Esophagus (tissue), 2 donors: ENCODE results near the gene RBPJL. TPM values are rescaled to one million over a fixed set of nuclear protein-coding genes. Genes with fewer than 3 reads are reported as not detected.

Source experiments
- H3K27ac ChIP-seq, 2 donors: one replicate each; pipeline ENCODE4 v1.5.1; 2013; ENCODE audit warnings: low read depth in 2 of 2, mild to moderate bottlenecking in 2 of 2, inconsistent platforms in 1 of 2, low read length in 1 of 2, moderate library complexity in 1 of 2
- H3K27me3 ChIP-seq, 2 donors: one replicate each; pipeline ENCODE4 v1.6.1; 2013; ENCODE audit warnings: low read length in 2 of 2, control low read depth in 1 of 2, mild to moderate bottlenecking in 1 of 2; ENCODE audit not compliant: insufficient read depth in 2 of 2, control insufficient read depth in 1 of 2
- H3K36me3 ChIP-seq, 2 donors: one replicate each; pipeline ENCODE4 v1.6.1; 2013; ENCODE audit warnings: low read length in 1 of 2; ENCODE audit not compliant: control insufficient read depth in 2 of 2, insufficient read depth in 2 of 2
- H3K4me1 ChIP-seq, 2 donors: one replicate each; pipeline ENCODE4 v1.6.1; 2013; ENCODE audit warnings: low read length in 1 of 2; ENCODE audit not compliant: control insufficient read depth in 2 of 2, insufficient read depth in 2 of 2
- H3K4me3 ChIP-seq, 2 donors: one replicate each; pipeline ENCODE4 v1.5.1; 2013; ENCODE audit warnings: low read length in 2 of 2, mild to moderate bottlenecking in 2 of 2, low read depth in 1 of 2, moderate library complexity in 1 of 2
- H3K9me3 ChIP-seq, 2 donors: one replicate each; pipeline ENCODE4 v1.6.1; 2013; ENCODE audit warnings: mild to moderate bottlenecking in 2 of 2, low read depth in 1 of 2, low read length in 1 of 2, moderate library complexity in 1 of 2; ENCODE audit not compliant: control insufficient read depth in 2 of 2, insufficient read depth in 1 of 2
- WGBS, 2 donors: extraction: QIAGEN DNeasy Blood & Tissue Kit; methylation state at CpG; one replicate each; pipeline ENCODE4 v1.1.7; 2013; 5-methylcytosine and 5-hydroxymethylcytosine counted together
- polyA plus RNA-seq, 2 donors: library from polyadenylated mRNA; stranded (reverse); fragments of 200-250 nt; gene quantifications; one replicate each; pipeline ENCODE4 v1.2.3, GENCODE V29; 2013
- donor health status: healthy with polysubstance abuse.
- donor health status: Bipolar disorder and iron deficiency.

Gene RBPJL
- polyA plus RNA-seq, 2 donors = 0.04 TPM

DNA sequence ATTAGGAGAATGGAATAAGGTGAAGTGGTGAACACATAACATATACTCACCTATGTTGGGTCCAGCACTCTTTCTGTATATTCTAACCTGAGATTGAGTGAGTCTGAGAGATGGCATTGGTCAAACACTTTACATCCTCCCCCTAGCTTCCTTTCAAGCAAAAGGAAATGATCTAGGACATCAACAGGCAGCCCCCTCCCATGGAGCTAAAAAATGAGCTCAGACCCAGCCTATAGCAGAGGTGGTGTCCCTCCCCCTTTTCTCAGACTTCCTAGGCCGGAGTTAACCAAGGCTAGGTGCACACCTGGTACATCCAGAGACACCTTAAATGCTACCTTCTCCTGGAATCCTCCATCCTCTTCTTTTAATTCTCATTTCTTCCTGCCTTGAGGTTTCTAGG is 47.1 kb downstream of the RBPJL start:
- WGBS, 2 donors = 92% methylated on average over 1 of the region's 1 CpG
- Histone ChIP-seq H3K4me1 (peaks cover 0 to 7% of the 10 kb centered on the region in 2 donors), H3K27me3 (no peaks in the 10 kb centered on the region), H3K36me3 (no peaks in the 10 kb centered on the region), H3K27ac (no peak overlapping the region), H3K9me3 (no peaks in the 10 kb centered on the region), H3K4me3 (no peak overlapping the region)

DNA sequence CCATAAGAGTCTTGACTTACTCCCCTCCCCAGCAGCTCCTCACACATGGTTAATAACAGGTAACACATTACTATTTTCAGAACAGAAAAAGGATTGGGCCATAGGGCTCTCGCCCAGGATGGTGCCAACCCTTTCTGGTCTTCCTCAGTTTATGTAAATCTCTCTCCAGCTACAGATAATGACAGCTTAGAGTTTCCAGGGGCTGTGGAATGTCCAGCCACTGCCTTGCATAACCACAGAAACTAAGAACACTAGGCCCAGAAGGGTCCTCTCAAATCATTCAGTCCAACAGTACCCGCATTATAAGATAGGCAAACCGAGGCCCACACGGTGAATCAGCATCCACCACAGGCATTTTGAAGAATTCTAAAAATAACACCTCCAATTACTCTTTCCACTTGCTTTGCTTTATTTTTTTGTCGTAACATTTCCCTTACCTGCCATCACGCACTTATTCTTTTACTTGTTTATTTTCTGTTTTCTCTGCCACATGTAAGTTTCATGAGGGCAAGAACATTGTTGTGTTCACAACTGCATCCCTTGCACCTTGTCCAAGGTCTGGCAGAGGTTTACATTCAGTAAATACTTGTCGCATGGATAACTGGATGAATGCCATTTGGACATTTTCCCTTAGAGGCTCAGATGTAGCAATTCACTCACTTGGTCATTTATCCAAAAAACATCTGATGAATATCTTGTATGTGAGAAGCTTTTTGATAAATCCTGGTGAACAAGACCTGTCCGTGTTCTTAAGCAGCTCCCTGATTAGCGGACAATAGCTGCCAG is 48.0 kb downstream of the RBPJL start:
- peaks cover 0 to 7% of the 10 kb centered on the region in 2 donors for H3K4me1 ChIP-seq
- WGBS, 2 donors = 65 to 73% methylated on average over 9 of the region's 9 CpGs
- peak overlapping the region in 1 of 2 donors; percentile 40 for H3K27ac ChIP-seq

DNA sequence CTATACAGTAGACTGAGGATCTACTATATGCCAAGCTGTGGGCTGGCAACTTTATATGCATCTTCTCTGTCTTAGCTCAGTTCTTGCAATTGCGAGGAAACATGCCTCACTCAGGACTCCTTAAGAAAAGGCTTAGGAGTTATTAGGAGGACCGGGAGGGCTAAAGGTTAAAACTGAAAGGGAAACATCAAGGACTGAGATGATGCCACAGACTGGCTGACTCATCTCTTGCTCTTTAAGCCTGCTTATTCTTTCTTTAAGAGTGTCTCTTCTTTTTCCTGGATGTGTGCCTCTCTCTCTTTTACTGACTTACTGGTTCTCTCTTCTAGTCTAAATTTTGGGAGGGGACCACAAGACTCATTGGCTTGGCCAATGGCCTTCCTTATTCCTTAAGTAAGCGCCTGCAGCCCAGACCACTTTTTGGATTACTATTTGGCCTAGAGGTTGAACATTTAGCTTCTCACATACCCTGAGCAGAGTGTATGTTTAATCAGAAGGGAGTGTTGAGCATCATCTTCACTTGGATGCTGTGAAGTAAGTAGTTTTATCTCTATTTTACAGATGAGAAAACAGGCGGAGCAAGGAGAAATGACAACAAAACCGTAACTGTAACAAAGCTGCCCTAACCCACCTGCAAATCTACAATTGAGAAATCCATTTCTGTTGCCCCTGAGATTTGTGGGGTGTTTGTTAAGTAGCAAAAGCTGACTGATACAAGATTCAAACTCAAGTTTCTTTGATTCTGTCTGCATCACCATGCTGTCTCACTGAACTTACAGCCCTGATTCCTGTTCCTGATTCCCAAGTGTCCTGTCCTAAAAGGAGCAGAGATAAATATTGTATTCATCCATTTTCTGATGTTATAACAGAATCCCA is 48.8 kb downstream of the RBPJL start:
- Histone ChIP-seq H3K9me3 (no peaks in the 10 kb centered on the region), H3K4me1 (peaks cover 0 to 7% of the 10 kb centered on the region in 2 donors), H3K36me3 (no peaks in the 10 kb centered on the region), H3K27me3 (no peaks in the 10 kb centered on the region), H3K27ac (peak overlapping the region; percentile 16 to 40), H3K4me3 (no peak overlapping the region)
- WGBS, 2 donors = 49 to 62% methylated on average over 5 of the region's 5 CpGs

More for the DNA sequence above, 48.0 kb downstream of the RBPJL start:
- H3K4me3 ChIP-seq = no peak overlapping the region
- no peaks in the 10 kb centered on the region for H3K27me3 ChIP-seq
- no peaks in the 10 kb centered on the region for H3K9me3 ChIP-seq
- no peaks in the 10 kb centered on the region for H3K36me3 ChIP-seq

DNA sequence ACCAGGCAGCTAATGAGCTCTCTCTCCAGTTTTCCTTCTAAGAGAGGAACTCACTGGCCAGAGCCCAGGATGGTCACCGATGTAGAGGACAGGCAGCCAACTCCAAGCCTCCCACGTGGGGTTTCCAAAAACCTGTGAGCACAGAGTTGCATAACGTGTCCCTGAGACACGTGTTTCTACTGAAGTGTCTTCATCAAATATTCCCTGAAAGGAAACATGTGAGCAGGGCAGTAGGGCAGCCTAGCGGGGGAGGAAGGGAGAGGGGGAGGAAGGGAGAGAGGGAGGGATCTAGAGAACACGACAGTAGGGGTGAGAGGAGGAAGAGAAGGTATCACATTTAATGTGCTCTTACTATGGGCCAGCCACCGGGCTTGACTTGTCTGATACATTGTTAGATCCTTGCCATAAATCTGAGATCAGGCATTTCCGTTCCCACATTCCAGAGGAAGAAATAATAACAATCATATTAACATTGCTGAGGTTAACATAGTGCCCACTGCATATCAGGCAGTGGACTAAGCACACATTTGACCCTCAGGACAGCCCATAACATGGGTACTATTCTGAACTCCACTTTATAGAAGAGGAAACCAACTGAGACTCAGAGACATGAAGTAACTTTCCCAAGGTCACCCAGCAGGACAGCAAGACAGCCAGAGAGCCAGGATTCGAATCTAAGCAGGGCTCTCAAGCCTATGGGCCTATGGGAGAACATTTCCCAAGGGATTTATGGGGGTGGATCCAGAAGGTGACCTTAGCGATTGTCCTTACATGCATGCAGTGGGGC is 51.8 kb downstream of the RBPJL start:
- Histone ChIP-seq H3K9me3 (no peaks in the 10 kb centered on the region), H3K27me3 (no peaks in the 10 kb centered on the region), H3K27ac (peak overlapping the region; percentile 33 to 85), H3K4me1 (peaks cover 0 to 7% of the 10 kb centered on the region in 2 donors), H3K4me3 (no peak overlapping the region), H3K36me3 (no peaks in the 10 kb centered on the region)
- 32 to 42% methylated on average over 10 of the region's 10 CpGs for WGBS, 2 donors

DNA sequence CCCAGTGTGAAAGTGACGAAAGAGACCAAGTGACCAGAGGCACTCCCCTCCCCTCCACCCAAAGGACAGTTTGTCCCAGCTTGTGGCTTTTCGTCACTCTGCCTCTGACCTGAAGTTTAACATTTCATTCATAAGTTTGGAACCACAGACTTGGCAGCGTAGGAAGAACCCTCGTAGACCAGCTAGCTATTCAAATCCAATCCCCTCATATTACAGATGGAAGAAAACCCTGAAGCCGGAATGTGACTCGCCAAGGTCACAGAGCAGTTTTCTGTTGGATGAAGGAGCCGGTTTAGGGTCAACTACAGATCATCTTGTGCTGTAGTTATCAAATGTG is 52.4 kb downstream of the RBPJL start:
- H3K9me3 ChIP-seq = no peaks in the 10 kb centered on the region
- WGBS, 2 donors = 77 to 78% methylated on average over 7 of the region's 7 CpGs
- no peaks in the 10 kb centered on the region for H3K27me3 ChIP-seq
- H3K4me1 ChIP-seq = peaks cover 0 to 7% of the 10 kb centered on the region in 2 donors
- H3K4me3 ChIP-seq = no peak overlapping the region
- H3K27ac ChIP-seq = peak overlapping the region; percentile 19 to 33
- no peaks in the 10 kb centered on the region for H3K36me3 ChIP-seq

DNA sequence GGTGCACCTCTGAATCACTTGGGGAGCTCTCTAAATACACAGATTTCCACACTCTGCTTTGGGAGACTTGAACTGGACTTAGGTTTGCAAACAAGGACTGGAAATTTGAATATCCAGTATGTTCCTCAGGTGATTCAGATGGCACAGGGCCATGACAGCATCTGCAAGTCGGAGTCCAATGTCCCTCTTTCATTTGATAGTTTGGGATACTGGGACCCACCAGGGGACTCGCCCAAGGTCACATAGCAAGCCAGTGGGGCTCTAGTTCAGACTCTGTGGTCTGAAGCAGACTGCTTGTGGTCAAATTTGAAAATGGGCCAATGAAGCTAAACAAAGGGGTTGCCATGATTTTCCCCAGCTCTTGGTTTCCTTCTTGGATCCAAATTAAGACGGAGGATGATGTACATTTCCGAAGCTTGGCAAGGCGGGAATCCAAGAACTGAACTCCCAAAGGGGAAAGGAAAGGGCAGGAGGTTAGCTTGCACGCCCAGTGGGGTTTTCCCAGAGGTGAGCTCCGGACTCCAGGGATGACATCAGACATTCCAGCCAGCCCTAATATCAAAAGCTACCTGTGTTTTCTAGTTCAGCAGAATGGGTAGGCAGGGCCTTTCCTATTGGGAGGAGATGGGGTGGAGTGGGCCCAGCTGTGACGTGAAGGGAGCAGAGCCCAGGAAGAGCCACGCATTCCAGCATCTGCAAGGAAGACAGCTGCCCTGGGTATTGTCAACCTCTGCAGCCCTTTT is 52.9 kb downstream of the RBPJL start:
- Histone ChIP-seq H3K4me3 (no peak overlapping the region), H3K9me3 (no peaks in the 10 kb centered on the region), H3K36me3 (no peaks in the 10 kb centered on the region), H3K27ac (peak overlapping the region in 1 of 2 donors; percentile 19), H3K4me1 (peaks cover 0 to 7% of the 10 kb centered on the region in 2 donors), H3K27me3 (no peaks in the 10 kb centered on the region)
- 44 to 49% methylated on average over 9 of the region's 9 CpGs for WGBS, 2 donors

DNA sequence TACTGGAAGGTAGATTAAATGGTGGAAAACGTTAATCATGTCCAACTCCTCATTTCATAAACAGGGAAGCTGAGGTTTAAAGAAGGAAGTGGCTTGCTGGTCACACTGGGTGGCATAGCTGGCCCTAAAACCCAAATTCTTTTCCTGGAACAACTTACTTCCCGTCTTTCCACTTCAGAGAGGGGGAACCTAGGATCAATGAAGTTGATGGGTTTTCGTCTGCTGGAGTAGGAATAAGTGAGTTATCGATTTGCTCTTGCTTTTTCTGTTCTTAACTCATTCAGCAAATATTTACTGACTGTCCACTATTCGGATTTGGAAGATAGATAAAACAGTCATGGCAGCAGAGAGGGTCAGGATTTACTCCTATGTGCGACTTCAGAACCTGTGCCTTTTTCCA is 55.2 kb downstream of the RBPJL start:
- WGBS, 2 donors = 55 to 75% methylated on average over 6 of the region's 6 CpGs
- Histone ChIP-seq H3K9me3 (no peaks in the 10 kb centered on the region), H3K4me3 (no peak overlapping the region), H3K27me3 (no peaks in the 10 kb centered on the region), H3K4me1 (peaks cover 0 to 7% of the 10 kb centered on the region in 2 donors), H3K36me3 (peaks cover 2 to 11% of the 10 kb centered on the region in 2 donors), H3K27ac (no peak overlapping the region)

DNA sequence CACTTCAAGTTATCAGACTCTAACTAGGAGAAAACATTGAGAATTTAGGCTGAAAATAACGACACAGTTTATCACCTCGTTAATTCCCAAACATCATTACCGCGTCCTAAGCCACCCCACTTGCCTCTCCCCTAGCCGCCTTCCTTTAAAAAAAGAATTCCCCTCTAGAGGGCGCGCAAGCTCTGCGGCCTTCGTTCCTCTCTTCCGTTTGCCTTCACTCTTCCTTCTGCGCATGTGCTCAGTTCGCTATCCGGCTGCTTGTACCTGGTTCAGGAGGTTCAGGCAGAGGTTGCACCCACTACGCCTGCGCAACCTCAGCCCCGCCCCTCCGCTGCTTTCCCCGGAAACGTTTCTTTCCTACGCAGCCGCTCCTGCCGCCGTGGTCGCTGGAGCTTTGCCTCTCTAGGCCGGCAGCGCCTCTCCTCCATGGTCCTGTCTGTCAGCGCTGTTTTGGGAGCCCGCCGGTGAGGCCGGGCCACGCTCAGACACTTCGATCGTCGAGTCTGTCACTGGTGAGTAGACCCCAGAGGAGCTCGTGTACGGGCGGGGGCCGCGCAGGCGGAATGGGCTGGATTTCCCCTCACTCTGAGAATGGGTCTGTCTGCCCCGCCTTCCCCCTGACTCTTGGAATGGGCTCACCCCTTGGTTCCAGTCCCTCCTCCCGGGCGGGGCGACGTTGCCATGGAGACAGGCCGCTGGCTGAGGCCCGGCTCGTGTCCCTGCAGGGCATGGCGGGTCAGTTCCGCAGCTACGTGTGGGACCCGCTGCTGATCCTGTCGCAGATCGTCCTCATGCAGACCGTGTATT is 56.4 kb downstream of the RBPJL start, which contains the start of gene SYS1:
TSS of gene SYS1 (plus strand) at position 353 of the 807 bp plus-strand sequence. CDS start at position 729, 376 bp downstream.
- Histone ChIP-seq H3K36me3 (peaks cover 10 to 19% of the 10 kb centered on the region in 2 donors), H3K27ac (peak within 1 kb of the TSS; percentile 98), H3K4me1 (peaks cover 0 to 4% of the 10 kb centered on the region in 2 donors), H3K4me3 (peak within 1 kb of the TSS; percentile 71 to 79), H3K9me3 (no peaks in the 10 kb centered on the region), H3K27me3 (no peaks in the 10 kb centered on the region)
- 0 to 1% methylated on average over 55 of the region's 55 CpGs for WGBS, 2 donors
